PC-3 (cell line): ENCODE results near the gene DCP1B. TPM values are rescaled to one million over a fixed set of nuclear protein-coding genes. Genes with fewer than 3 reads are reported as not detected.

Experiments
- ATAC-seq: fragments of 200-7000 bp; cut with Tn5 transposase; 2 replicates; pipeline ENCODE4 v1.9.1; 2020; ENCODE audit warnings: mild to moderate bottlenecking, moderate library complexity
- BruUV-seq: library from RNA; stranded (reverse); fragments of 400-500 nt; replicated peaks from 2 replicates; lab custom pipeline; 2021; lab: Mats Ljungman, UMichigan
- CTCF ChIA-PET: fragments of 300-600 bp; sonication (Branson Sonifier 250); formaldehyde crosslinking; loops from one replicate; lab custom pipeline; 2022; ENCODE audit warnings: antibody characterized with exemption; lab: Charles Lee
- POLR2A ChIA-PET: fragments of 300-600 bp; sonication (Branson Sonifier 250); formaldehyde crosslinking; loops from one replicate; lab custom pipeline; 2022; ENCODE audit warnings: antibody characterized with exemption; ENCODE audit not compliant: unreplicated experiment; lab: Charles Lee
- DNase-seq: peaks from one replicate; pipeline ENCODE4 v3.0.0-alpha.2; 2015
- H2AFZ ChIP-seq: fragments of 300-600 bp; sonication (generic); 2 replicates; pipeline ENCODE4 v1.6.0; 2016; ENCODE audit warnings: antibody characterized with exemption, low read length
- H3F3A ChIP-seq: fragments of 300-600 bp; sonication (generic); one replicate; pipeline ENCODE4 v1.6.0; 2017; ENCODE audit warnings: antibody characterized with exemption, low read length, control low read depth, mild to moderate bottlenecking; ENCODE audit not compliant: unreplicated experiment
- H3K27ac ChIP-seq: fragments of 300-600 bp; sonication (generic); 2 replicates; pipeline ENCODE4 v1.5.1; 2016; ENCODE audit warnings: mild to moderate bottlenecking, low read length
- H3K27me3 ChIP-seq: fragments of 300-600 bp; sonication (generic); 2 replicates; pipeline ENCODE4 v1.6.1; 2016; ENCODE audit warnings: low read length, mixed read lengths
- H3K36me3 ChIP-seq: fragments of 300-600 bp; sonication (generic); 2 replicates; pipeline ENCODE4 v1.6.1; 2016; ENCODE audit warnings: low read depth, mixed run types, low read length, mixed read lengths
- H3K4me1 ChIP-seq: fragments of 300-600 bp; sonication (generic); 2 replicates; pipeline ENCODE4 v1.5.1; 2016; ENCODE audit warnings: low read length; ENCODE audit not compliant: insufficient read depth
- H3K4me2 ChIP-seq: fragments of 300-600 bp; sonication (generic); 2 replicates; pipeline ENCODE4 v1.6.0; 2016; ENCODE audit warnings: low read length
- H3K4me3 ChIP-seq: fragments of 300-600 bp; sonication (generic); 2 replicates; pipeline ENCODE4 v1.5.1; 2016; ENCODE audit warnings: mild to moderate bottlenecking, low read length, mixed read lengths
- H3K79me2 ChIP-seq: fragments of 300-600 bp; sonication (generic); 2 replicates; pipeline ENCODE4 v1.6.1; 2017; ENCODE audit warnings: low read length, mixed read lengths
- H3K9ac ChIP-seq: fragments of 300-600 bp; sonication (generic); 2 replicates; pipeline ENCODE4 v1.6.0; 2016; ENCODE audit warnings: mild to moderate bottlenecking, low read length
- H3K9me2 ChIP-seq: fragments of 300-600 bp; sonication (generic); replicated peaks from 2 replicates; pipeline ENCODE4 v1.6.1; 2016; ENCODE audit warnings: mixed run types, low read length, mixed read lengths
- H3K9me3 ChIP-seq: fragments of 300-600 bp; sonication (generic); 2 replicates; pipeline ENCODE4 v1.6.1; 2016; ENCODE audit warnings: low read length, mixed read lengths
- H4K20me1 ChIP-seq: fragments of 300-600 bp; sonication (generic); 2 replicates; pipeline ENCODE4 v1.6.1; 2016; ENCODE audit warnings: low read length, mixed read lengths
- CTCF ChIP-seq: fragments of 300-600 bp; sonication (generic); conservative IDR thresholded peaks from 2 replicates; pipeline ENCODE4 v1.5.1; 2017; ENCODE audit warnings: antibody characterized with exemption, low read depth, mild to moderate bottlenecking, low read length
- EZH2 ChIP-seq: fragments of 300-600 bp; sonication (generic); IDR thresholded peaks from one replicate; pipeline ENCODE4 v1.6.1; 2017; ENCODE audit warnings: antibody characterized with exemption, mild to moderate bottlenecking, low read length; ENCODE audit not compliant: unreplicated experiment
- EZH2phosphoT487 ChIP-seq: fragments of 300-600 bp; sonication (generic); IDR thresholded peaks from 2 replicates; pipeline ENCODE4 v1.6.1; 2018; ENCODE audit warnings: mild to moderate bottlenecking, antibody characterized with exemption, low read length, borderline replicate concordance
- intact Hi-C: fragments of 100-400 bp; cut with micrococcal nuclease; formaldehyde crosslinking; loops from 2 replicates; pipeline ENCODE4 v1.9.0; 2023
- total RNA-seq: library from RNA; depleted of rRNA; stranded (reverse); fragments of >200 nt; gene quantifications from 2 replicates; pipeline ENCODE4 v1.2.3, GENCODE V29; 2014

Gene DCP1B
- total RNA-seq, 1 experiment from 2014 or later: 4.9 TPM

GRCh38 chr12:2008677-2009076 is 4.4 kb upstream of the DCP1B start:
- CTCF ChIA-PET: no interaction called here
- ATAC-seq: no peak
- Histone ChIP-seq H3K79me2 (peaks cover 2% of the 10 kb centered on the region; the same call in 1 of the 2 replicates), H3K9me2 (no peaks in the 10 kb centered on the region), H3K4me2 (no peak overlapping the region), H3K27ac (no peak overlapping the region), H3K4me1 (no peaks in the 10 kb centered on the region), H3F3A (no peaks in the 10 kb centered on the region), H3K9me3 (no peaks in the 10 kb centered on the region), H3K36me3 (no peaks in the 10 kb centered on the region), H4K20me1 (no peaks in the 10 kb centered on the region), H3K27me3 (no peaks in the 10 kb centered on the region), H3K4me3 (no peak overlapping the region), H2AFZ (no peak overlapping the region), H3K9ac (no peak overlapping the region)
- POLR2A ChIA-PET: no interaction called here
- TF ChIP-seq CTCF (no peak), EZH2phosphoT487 (no peak), EZH2 (no peak)
- intact Hi-C loops: no loop called here
- BruUV-seq: no TSS peak
- DNase-seq: no peak

GRCh38 chr12:2003676-2004112 is 563 bp downstream of the DCP1B start:
- Histone ChIP-seq H3K27me3 (no peaks in the 10 kb centered on the region), H3K27ac (peak overlapping the region; percentile 62), H3K9me3 (no peaks in the 10 kb centered on the region), H3K36me3 (no peaks in the 10 kb centered on the region), H2AFZ (peak overlapping the region; percentile 99), H3K79me2 (peaks cover 11% of the 10 kb centered on the region; the same call in 1 of the 2 replicates), H4K20me1 (no peaks in the 10 kb centered on the region), H3K4me1 (peaks cover 6% of the 10 kb centered on the region), H3F3A (no peaks in the 10 kb centered on the region), H3K4me3 (peak overlapping the region; percentile 99), H3K4me2 (peak overlapping the region; percentile 93), H3K9ac (peak overlapping the region; percentile 95), H3K9me2 (no peaks in the 10 kb centered on the region)
- ChIA-PET POLR2A (interaction anchor here (0.6 kb wide), 1 partner anchor 236 kb away, joined by 3 read pairs; no protein-coding TSS in a partner anchor), CTCF (no interaction called here)
- TF ChIP-seq CTCF (no peak), EZH2phosphoT487 (no peak), EZH2 (no peak)
- DNase-seq (peak; percentile 14), ATAC-seq (peak; percentile 35)
- intact Hi-C loops: no loop called here
- BruUV-seq: TSS peak; percentile 74

DNA sequence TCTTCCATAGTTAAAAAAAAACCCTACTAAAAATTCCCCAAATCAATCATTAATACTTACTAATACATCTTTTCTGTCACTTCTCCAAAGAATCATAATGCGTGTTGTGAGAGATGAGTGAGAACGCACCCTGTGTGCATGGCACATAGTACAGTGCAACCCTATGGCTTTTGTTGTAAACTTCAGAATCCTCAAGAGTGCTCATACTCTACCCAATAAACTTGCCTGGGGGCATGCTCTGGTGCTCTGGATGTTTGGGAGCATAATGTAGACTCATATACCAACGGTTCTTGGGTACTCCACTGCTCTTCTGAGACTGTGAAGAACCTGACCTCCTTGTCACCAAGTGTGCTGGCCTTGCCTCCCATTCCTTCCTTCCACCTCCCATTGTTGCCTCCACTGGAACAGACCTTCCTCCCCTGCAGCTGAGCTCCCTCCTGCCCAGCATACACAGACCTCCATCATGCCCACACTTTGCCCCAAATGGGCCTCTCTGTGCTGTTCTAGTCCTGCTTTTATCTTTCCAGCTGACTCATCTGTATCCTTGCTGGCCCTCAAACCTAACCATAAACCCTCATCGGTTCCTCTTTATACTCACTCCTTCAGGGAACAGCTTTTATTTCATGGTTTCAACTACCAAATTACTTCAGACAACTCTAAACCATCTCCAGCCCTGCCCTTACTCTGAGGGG is 8.9 kb downstream of the DCP1B start:
- no TSS peak for BruUV-seq
- H3K4me2 ChIP-seq: no peak overlapping the region
- no peak overlapping the region for H2AFZ ChIP-seq
- DNase-seq (no peak), ATAC-seq (no peak)
- POLR2A ChIA-PET: no interaction called here
- no peaks in the 10 kb centered on the region for H3K27me3 ChIP-seq
- H3K9me2 ChIP-seq: no peaks in the 10 kb centered on the region
- H4K20me1 ChIP-seq: peaks cover 3% of the 10 kb centered on the region; the same call in 1 of the 2 replicates
- no peak overlapping the region for H3K4me3 ChIP-seq
- CTCF ChIA-PET: no interaction called here
- H3F3A ChIP-seq: peaks cover 4% of the 10 kb centered on the region
- no peak overlapping the region for H3K9ac ChIP-seq
- H3K9me3 ChIP-seq: no peaks in the 10 kb centered on the region
- H3K27ac ChIP-seq: no peak overlapping the region
- TF ChIP-seq EZH2phosphoT487 (no peak), CTCF (no peak), EZH2 (no peak)
- peaks cover 20% of the 10 kb centered on the region for H3K4me1 ChIP-seq
- H3K79me2 ChIP-seq: no peaks in the 10 kb centered on the region
- intact Hi-C loops: no loop called here
- 0 out of 2 replicates have a peak, but pooled peaks cover 3% of the 10 kb centered on the region for H3K36me3 ChIP-seq
